HepG2 (cell line): Measurements from ENCODE around the gene UPF3A.

Experiments used
- ASH2L ChIP-seq: fragments of 300-600, 200-600 bp; sonication (generic); IDR thresholded peaks from 2 replicates; pipeline ENCODE4 v1.7.0; 2017; ENCODE audit warnings: low read depth, mild to moderate bottlenecking, moderate library complexity, mixed read lengths, low read length; ENCODE audit not compliant: insufficient read length
- EZH2 ChIP-seq: conservative IDR thresholded peaks from 2 replicates; pipeline ENCODE4 v1.6.1; 2012; ENCODE audit warnings: mild to moderate bottlenecking, low read depth, low read length, moderate library complexity
- FOXK1 ChIP-seq: sonication (generic); formaldehyde crosslinking; IDR thresholded peaks from 2 replicates; pipeline ENCODE4 v1.4.0; 2020; ENCODE audit warnings: low read depth, missing genetic modification reagents, borderline replicate concordance
- HBP1 ChIP-seq: IDR thresholded peaks from 2 replicates; pipeline ENCODE4 v1.6.1; 2016; ENCODE audit warnings: low read depth, control low read depth
- MAX ChIP-seq: IDR thresholded peaks from 2 replicates; pipeline ENCODE4 v1.6.1; 2012; ENCODE audit warnings: inconsistent platforms
- NR3C1 ChIP-seq: sonication (generic); formaldehyde crosslinking; IDR thresholded peaks from 2 replicates; pipeline ENCODE4 v1.4.0; 2020; ENCODE audit warnings: missing genetic modification reagents
- ZFP36L1 ChIP-seq: sonication (generic); formaldehyde crosslinking; IDR thresholded peaks from 2 replicates; pipeline ENCODE4 v1.8.0; 2022; ENCODE audit warnings: mild to moderate bottlenecking, missing genetic modification reagents, moderate library complexity
- ZNF326 ChIP-seq: sonication (generic); formaldehyde crosslinking; IDR thresholded peaks from 2 replicates; pipeline ENCODE4 v1.4.0; 2020; ENCODE audit warnings: missing genetic modification reagents, borderline replicate concordance
- TF ChIP-seq, protein P1 (sequence below): sonication (generic); formaldehyde crosslinking; IDR thresholded peaks from 2 replicates; pipeline ENCODE4 v1.4.0; 2020; ENCODE audit warnings: missing genetic modification reagents
- TF ChIP-seq, protein P2 (sequence below): sonication (generic); formaldehyde crosslinking; IDR thresholded peaks from 2 replicates; pipeline ENCODE4 v1.4.0; 2020; ENCODE audit warnings: missing genetic modification reagents, borderline replicate concordance

DNA sequence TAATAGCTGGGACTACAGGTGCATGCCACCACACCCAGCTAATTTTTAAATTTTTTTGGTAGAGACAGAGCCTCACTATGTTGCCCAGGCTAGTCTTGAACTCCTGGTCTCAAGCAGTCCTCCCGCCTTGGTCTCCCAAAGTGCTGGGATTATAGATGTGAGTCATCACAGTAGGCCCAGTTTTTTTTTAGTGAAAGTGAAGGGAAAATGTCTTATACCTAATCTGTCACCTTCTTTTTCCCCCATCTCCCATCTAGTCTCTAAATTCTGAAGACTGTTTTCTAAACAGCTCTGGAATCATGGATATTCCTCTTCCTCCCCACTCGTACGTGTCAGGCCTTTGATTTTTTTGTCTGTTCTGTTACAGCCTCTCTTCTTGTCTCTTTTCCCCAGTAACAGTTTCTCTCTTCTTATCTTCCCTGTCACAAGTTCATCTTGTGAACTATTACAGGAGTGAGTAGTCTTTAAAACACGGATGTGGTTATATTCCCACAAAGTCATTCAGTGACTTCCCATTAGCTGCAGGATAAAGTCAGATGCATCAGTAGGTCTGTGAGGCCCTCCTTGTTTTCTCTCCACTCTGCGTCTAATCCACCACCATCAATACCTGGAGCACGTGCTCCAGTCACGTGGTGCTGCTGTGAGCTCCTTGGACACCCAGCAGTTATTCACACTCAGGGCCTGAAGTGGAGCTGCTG is 43.8 kb upstream of the UPF3A start:
- no peak for TF ChIP-seq ASH2L
- no peak for TF ChIP-seq EZH2
- TF ChIP-seq FOXK1 (CRISPR knock-in tag), result no peak
- no peak for TF ChIP-seq ZFP36L1
- TF ChIP-seq, protein P1, sequence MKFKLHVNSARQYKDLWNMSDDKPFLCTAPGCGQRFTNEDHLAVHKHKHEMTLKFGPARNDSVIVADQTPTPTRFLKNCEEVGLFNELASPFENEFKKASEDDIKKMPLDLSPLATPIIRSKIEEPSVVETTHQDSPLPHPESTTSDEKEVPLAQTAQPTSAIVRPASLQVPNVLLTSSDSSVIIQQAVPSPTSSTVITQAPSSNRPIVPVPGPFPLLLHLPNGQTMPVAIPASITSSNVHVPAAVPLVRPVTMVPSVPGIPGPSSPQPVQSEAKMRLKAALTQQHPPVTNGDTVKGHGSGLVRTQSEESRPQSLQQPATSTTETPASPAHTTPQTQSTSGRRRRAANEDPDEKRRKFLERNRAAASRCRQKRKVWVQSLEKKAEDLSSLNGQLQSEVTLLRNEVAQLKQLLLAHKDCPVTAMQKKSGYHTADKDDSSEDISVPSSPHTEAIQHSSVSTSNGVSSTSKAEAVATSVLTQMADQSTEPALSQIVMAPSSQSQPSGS (CRISPR knock-in tag), result no peak
- TF ChIP-seq MAX, result no peak
- TF ChIP-seq NR3C1, result no peak
- no peak for TF ChIP-seq ZNF326 (CRISPR knock-in tag)
- TF ChIP-seq, protein P2, sequence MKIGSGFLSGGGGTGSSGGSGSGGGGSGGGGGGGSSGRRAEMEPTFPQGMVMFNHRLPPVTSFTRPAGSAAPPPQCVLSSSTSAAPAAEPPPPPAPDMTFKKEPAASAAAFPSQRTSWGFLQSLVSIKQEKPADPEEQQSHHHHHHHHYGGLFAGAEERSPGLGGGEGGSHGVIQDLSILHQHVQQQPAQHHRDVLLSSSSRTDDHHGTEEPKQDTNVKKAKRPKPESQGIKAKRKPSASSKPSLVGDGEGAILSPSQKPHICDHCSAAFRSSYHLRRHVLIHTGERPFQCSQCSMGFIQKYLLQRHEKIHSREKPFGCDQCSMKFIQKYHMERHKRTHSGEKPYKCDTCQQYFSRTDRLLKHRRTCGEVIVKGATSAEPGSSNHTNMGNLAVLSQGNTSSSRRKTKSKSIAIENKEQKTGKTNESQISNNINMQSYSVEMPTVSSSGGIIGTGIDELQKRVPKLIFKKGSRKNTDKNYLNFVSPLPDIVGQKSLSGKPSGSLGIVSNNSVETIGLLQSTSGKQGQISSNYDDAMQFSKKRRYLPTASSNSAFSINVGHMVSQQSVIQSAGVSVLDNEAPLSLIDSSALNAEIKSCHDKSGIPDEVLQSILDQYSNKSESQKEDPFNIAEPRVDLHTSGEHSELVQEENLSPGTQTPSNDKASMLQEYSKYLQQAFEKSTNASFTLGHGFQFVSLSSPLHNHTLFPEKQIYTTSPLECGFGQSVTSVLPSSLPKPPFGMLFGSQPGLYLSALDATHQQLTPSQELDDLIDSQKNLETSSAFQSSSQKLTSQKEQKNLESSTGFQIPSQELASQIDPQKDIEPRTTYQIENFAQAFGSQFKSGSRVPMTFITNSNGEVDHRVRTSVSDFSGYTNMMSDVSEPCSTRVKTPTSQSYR (CRISPR knock-in tag), result no peak
- TF ChIP-seq HBP1 (CRISPR knock-in tag), result no peak
